ENCODE results near the gene WDR43.

WDR43 gene

GRCh38 chr2:28930205-28930604, 35.7 kb downstream of the WDR43 start:
- no peak overlapping the region for H3K4me3 ChIP-seq (ENCODE audit: low read depth, low read length)
- DNase-seq (ENCODE audit: low read depth), result no peak
- TF ChIP-seq CTCF (IDR thresholded peaks at IDR 0.05; ENCODE audit: control insufficient read depth, extremely low read depth, insufficient read depth), result no peak

- no peak for TF ChIP-seq CTCF (IDR thresholded peaks at IDR 0.05; ENCODE audit: control insufficient read depth, extremely low read depth, insufficient read depth)
- DNase-seq (ENCODE audit: low read depth), result no peak
- H3K4me3 ChIP-seq (ENCODE audit: low read depth, low read length), result no peak overlapping the region
These were observed 40.3 kb downstream of the WDR43 start for GRCh38 chr2:28934769-28935168.

- no peak overlapping the region for H3K4me3 ChIP-seq (ENCODE audit: low read depth, low read length)
- no peak for TF ChIP-seq CTCF (IDR thresholded peaks at IDR 0.05; ENCODE audit: control insufficient read depth, extremely low read depth, insufficient read depth)
- DNase-seq (ENCODE audit: low read depth), result no peak
These were observed 46.5 kb downstream of the WDR43 start for GRCh38 chr2:28941008-28941407.

DNA sequence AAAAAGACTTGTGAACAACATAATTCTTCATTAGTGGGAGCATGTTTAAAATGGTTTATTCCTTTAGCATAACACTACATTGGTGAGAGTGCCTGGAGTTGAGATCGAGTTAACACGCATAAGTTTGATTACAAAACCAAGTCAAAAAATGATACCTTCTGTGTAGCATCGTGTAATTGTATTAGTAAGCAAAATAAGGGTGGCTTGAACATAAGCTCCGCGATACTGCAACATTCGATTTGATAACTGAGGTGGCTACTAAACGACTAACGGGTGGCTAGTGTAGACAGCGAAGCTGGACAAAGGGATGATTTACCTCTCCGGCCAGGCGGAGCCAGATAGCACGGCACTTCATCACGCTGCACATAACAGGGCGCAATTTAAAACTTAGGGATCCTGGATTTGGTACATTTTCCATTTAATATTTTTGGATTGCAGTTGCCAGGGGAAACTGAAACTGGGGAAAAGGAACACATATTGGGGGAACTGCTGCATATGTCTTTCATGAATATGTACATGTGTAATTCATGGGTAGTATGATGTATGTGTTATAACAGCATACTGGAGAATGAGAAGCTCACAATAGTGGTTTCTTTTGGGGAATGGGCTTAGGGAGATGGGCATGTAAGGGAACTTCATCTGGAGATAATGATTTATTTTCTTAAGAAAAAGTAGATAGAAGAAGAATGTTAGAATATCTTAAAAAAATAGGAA, 50.2 kb downstream of the WDR43 start:
- no peak overlapping the region for H3K4me3 ChIP-seq (ENCODE audit: low read depth, low read length)
- no peak for TF ChIP-seq CTCF (IDR thresholded peaks at IDR 0.05; ENCODE audit: control insufficient read depth, extremely low read depth, insufficient read depth)
- no peak for DNase-seq (ENCODE audit: low read depth)

DNA sequence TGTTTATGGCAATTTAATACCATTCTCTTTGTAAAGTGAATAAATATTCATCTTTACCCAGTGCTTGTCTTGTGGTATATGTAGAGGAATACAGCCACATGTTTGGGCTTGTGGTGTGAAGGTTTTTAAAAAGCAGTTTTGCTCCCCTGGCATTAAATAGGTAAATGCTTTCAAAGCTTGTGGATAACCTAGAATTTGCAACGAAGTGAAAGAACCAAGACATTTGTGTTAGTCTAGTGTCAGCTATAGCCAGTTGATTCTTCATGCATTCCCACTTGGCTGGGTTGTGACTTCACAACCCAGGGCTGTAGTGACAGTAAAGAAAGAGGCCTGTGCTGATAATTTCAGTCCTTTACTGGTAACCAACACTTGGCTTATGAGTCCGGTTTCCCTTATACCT, 53.7 kb downstream of the WDR43 start:
- no peak for DNase-seq (ENCODE audit: low read depth)
- no peak for TF ChIP-seq CTCF (IDR thresholded peaks at IDR 0.05; ENCODE audit: control insufficient read depth, extremely low read depth, insufficient read depth)
- no peak overlapping the region for H3K4me3 ChIP-seq (ENCODE audit: low read depth, low read length)

- no peak for TF ChIP-seq CTCF (IDR thresholded peaks at IDR 0.05; ENCODE audit: control insufficient read depth, extremely low read depth, insufficient read depth)
- no peak for DNase-seq (ENCODE audit: low read depth)
- no peak overlapping the region for H3K4me3 ChIP-seq (ENCODE audit: low read depth, low read length)
These were observed 54.7 kb downstream of the WDR43 start for GRCh38 chr2:28949190-28949589.
